Measurements from ENCODE around the gene IGSF9.

Gene IGSF9

DNA sequence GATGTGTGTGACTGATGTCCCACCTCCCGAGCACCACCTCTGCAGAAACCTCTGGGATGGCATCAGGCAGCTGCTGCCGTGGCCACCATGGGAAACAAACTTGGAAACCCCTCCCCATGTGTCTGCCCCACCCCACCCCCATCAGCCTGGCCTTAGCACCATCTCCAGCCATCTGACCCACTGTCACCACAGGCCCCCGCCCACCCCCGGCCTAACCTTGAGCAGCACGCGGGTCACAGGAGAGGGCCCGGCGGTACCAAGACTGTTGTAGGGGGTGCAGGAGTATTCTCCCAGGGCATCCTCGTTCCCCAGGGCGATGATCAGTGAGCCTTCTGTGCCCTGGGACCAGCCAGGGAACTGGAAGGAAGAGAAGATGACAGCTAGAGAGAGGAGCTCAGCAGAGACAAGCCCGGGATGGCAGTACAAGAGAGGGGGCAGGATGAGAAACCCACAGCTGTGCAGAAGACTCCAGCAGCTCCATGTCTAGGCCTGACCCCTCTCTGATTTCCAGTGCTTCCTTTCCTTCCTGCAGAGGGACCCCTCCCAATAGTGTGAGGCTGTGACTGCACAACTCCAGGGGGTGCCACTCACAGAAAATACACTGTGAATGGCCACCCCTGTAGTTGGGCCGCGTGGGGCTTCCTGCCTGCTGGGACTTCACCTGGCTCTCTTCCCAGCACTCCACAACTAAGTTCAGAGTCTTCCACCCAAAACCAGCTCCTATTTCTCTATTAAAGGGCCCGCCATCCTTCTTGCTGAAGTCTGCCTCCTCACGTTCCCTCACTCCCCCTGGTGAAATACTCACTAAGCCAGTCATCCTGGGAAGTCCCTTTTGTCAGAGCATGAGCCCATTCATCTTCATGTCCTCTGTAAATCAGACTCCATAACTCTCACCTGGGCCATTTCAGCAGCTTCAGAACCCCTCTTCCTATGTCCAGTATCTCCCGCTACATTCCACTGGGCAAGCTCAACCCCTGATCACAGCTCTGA is 12.8 kb downstream of the IGSF9 start:
- no peak for DNase-seq (ENCODE audit: low read depth)

DNA sequence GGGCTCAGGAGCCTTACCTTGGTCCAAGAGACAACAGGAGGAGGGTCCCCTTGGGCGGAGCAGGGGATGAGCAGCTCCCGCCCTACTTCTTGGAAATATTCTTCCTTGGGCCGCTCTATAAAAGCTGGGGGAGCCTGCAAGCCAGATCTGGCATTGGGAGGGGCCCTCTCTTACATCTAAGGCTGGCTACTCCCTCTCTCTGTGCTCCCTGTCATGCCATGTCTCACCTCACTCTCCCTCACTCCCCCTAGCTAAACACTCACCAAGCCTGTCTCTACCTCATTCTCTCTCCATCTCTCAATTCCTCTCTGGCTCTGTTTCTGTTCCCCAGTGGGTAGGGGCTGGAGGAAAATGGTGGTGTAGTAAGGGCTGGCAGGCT is 13.6 kb downstream of the IGSF9 start:
- no peak for DNase-seq (ENCODE audit: low read depth)

DNA sequence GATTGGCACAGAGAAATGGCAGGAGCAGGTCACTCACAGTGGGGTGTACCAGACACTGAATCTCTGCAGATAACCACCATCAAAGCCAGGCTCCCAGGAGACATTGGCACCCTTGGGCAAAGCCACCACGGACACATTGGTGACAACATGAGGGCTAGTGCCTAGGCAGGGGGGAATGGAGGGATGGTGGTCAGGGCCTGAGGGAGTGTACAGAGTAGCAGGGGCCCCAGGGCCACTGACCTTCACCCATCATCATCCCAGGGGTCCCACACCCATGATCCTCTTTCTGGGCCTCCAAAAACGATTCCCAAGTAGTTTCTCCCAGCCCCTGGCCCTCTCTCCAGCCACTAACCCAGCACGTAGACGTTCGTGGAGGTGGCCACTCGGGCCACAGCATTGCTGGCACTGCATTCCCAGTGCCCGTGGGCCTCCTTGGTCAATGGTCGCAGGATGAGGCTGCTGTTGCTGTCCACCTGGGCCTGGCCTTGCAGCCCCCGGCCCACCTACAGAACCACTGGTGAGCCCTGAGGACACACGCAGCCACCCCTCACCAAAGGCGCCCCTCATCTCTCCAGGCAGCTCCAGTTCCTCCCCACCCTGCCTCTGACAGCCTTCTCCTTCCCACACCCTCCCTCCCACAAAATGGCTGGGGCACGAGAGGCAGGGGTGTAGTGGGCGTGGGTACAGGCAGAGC is 14.2 kb downstream of the IGSF9 start:
- no peak for DNase-seq (ENCODE audit: low read depth)

DNA sequence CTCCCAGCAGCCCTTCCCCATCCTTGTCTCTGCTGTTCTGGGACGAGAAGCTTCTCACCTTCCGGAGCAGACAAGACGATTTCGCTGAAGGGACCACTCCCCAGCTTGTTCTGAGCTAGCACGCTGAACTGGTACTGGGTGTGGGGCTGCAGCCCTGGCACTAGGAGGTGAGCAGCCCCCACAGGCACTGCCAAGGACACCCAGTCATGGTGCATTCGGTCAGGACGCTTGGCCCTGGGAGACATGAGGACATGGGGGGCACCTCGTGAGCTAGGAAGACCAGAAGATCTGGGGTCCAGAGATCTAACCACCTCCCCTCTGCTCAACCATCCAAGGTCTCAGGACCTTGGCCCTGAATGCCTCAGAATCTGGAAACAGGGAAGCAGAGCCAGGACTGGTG is 14.8 kb downstream of the IGSF9 start:
- no peak for DNase-seq (ENCODE audit: low read depth)

DNA sequence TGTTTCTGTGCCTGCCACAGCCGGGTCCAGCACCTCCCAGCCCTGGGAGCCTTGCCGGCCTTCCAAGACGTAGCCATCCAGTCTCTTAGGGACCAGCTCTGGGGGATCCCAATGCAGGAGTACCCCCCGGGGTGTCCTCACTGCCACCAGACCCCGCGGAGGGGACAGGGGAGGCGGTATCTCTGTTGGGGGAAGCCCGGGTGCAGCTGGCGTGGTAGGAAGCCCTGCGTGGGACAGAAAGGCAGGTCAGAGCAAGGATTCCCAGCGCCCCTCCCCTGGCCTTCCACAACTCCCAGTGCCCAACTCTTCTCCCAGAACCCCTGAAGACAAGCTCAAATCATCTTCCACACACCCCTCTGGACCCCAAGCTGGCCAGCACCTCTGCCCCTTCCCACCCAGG is 15.2 kb downstream of the IGSF9 start:
- no peak for DNase-seq (ENCODE audit: low read depth)

DNA sequence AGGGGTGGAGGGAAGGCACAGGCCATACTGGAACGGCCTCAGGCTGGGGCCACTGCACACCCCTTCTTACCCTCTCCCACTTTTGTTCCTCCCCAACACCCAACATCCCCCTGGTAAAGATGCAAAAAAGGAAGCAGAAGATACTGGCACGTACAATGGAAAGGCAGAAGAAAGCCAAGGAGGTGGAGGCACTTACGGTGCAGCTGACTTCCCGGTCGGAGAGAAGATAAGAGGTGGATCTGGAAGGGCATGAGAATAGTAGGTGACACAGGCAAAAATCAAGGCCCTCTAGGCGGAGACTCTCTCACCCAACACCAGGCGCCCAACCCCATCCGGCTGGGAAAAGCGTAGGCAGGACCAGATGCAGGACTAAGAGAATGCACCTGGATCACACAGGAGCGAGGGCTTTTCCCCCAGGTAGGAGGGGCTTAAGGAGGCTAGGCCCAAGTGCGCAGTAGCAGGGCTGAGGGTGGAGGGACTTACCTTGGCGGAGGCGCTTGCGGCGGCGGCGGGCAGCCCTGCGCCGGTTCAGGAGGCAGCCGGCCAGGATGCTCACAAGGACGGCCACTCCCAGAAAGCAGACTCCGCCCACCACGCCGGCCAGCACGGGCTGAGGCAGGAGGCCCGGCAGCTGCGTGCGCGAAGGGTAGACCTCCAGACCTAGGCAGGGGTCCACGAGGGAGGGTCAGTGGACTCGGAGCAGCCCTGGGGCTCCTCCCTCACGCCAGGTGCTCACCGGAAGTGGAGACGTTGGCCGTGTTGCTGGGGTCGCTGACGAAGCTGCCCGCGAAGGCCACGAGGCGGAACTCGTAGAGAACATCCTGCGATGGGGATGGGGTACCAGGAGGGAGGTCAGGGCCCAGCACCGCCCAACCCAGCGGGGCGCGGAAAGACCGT is 16.0 kb downstream of the IGSF9 start:
- no peak for DNase-seq (ENCODE audit: low read depth)

DNA sequence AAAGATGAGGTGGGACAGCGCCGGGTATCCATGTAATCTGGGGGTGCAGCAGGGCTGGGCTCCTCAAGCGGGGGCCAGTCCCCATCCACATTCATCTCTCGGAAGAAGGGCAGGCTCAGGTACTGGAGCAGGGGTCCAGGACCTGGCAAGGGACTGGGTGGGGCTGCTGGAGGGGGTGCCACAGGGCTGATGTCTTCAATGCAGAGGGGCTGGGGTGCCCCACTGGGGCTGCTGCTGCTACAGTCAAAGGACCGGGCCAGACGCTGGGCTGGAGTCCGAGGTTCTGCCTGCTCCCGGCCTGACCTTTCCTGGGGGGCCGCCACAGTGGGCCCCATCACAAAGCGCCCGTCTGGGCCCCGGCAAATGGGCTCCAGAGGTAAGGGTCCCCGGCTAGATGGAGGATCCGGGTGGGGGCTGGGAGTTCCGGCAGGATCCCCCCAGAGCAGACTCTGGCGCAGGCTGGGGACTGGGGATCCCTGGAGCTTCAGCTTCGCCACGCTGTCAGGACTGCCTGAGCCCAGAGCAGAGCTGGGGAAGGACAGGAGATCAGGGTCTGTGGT is 16.8 kb downstream of the IGSF9 start:
- DNase-seq (ENCODE audit: low read depth), result no peak

DNA sequence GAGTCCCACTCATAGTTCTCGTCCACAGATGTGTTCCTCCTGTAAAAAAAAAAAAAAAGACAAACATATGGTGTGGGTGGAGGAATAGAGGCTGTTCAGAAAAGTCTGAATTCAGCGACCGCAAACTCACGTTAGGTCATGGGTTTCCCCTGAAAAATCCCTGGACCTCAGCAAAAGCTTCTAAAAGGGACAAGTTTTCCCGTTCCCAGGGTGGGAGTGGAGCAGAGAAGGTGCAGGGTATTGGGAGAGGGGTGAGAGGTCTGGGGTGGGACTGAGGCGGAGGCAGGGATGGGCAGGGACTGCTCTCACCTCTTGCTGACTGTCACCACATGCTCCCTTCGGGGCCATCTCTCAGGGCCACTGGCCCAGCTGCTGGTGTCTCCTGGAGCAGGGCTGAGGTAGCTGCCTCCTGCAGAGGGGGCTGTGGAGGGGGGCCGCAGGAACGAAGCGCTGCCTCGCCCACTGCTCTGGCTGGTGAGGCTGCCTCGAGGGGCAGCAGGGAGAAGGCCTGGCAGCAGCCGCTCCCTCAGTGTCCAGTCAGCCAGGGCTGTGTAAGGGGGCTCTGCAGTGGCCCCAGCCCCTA is 17.5 kb downstream of the IGSF9 start:
- no peak for DNase-seq (ENCODE audit: low read depth)

DNA sequence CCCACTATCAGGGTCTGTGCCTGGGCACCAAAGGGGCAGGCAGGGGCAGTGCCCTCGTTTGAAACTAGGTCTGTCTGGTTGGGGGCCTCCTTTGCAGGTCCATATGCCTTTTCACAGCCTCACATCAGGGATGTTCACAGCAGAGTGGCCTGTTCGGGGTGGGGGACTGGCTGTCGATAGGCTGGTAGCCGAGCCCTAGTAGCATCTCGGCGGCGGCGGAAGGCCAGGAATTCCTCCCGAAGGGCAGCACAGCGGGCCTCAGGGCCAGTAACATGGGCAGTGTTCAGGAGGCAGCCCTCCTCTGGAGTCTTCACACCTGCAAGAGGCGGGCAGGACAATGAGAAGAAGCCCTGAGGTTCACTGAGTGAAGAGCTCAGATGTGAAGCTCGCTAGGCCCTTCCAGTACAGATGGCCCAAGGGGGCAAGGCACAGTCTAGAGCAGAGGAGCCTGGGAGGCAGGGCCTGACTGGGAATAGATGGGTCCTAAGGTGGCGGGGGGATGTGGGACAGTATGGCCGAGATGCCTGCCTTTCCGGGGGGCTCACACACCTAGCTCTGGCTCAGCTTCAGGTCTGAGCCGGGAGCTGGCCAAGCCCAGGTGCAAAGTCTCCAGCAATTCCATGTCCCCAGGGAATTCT is 18.1 kb downstream of the IGSF9 start:
- DNase-seq (ENCODE audit: low read depth), result no peak

DNA sequence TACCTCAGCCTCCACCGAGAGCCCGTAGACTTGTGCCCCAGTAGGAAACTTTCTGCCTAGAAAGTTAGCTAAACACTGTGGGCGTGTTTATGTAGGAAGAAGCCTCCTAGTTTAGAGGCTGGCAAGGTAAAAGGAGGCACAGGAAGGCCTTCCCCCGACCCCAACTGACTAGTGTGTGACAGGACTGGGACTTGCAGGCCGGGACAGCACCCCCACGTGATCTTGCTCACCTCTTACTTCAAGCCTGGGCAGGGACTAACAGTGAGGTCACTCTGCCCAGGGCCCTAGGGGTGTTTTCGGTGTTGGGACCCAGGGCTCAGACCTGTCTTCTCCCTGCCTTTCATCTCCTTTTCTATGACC is 19.7 kb downstream of the IGSF9 start:
- no peak for DNase-seq (ENCODE audit: low read depth)

DNA sequence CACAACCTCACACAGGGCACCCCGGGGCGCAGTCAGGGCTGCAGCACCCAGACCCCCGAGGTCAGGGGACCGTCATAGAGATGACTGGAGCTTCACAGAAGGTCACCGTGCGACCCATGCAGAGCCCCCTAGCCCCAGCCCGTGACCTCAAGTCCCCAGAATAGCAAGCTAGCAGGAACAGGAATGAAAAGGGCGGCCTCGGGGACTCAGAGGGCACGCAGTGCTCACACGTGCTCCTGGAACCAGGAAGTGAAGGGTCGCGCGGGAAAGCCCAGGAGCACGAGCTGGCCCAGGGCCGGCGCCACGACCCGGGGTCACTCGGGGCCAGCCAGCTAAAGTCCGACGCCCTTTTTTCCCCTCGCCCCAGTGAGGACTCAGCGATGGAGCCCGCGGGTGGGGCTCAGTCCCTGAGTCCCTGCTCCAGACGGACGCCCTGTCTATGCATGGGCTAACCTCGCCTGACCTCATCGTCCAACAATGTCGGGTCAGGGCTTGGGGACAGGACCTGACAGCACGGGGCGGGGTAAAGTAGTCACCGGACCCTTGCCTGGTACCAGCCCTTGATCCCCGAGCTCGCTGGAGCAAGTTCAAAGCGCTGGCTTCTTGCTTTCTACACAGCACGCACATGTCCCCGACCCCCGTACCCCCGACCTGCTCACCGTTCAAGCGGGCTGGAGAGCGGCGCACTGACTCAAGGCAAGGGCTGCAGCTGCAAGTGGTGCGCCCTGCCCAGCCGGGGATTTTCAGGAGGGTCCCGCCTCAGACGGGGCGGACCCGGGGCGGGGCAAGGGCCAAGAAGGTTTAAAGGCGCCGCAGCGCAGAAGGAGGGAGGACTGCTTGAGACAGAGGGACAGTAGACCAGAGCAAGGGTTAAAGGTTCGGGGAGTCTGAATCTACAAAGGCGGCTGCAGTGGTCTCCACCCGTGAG is 20.4 kb downstream of the IGSF9 start, which contains the start of gene TAGLN2:
TAGLN2 (minus strand) TSS at position 717 of the 928 bp plus-strand sequence. CDS start 4,998 bp downstream, outside the sequence.
- DNase-seq (ENCODE audit: low read depth), result peak; percentile 82

DNA sequence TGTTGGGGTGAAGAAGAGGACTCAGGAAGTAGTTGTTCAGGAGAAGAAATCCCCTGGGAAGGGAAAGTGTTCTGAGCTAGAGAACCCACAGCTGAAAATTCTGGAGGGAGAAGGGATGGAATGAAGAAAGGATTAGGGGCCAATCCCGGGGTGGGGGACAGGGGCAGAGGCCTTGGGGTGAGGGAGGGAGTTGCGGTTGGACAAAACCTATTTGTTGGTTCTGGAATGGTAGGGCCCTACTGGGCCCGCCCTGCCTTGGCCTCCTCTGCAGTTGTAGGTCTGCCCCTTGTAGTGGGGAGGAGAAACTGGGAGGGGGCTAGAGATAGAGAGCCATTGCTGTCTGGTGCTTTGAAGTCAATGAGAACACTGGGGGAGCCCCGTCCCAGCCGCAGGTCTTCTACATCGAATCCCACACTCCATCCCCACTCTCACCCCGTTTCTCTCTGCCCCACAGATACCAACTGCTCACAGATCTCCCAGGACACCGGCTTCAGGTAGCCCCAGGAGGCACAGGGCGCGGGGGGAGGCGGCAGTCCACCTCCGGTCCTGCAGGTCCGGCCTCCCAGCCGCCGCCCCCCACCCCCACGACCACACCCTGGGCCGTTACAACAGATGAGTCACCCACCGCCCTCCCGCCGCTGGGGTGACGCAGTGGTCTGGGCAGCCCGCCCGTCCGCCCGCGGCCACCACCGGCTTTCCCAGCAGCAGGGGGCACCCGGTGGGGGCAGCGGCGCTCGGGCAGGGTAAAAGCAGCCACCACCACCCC is 21.2 kb downstream of the IGSF9 start:
- peak; percentile 86 for DNase-seq (ENCODE audit: low read depth)

DNA sequence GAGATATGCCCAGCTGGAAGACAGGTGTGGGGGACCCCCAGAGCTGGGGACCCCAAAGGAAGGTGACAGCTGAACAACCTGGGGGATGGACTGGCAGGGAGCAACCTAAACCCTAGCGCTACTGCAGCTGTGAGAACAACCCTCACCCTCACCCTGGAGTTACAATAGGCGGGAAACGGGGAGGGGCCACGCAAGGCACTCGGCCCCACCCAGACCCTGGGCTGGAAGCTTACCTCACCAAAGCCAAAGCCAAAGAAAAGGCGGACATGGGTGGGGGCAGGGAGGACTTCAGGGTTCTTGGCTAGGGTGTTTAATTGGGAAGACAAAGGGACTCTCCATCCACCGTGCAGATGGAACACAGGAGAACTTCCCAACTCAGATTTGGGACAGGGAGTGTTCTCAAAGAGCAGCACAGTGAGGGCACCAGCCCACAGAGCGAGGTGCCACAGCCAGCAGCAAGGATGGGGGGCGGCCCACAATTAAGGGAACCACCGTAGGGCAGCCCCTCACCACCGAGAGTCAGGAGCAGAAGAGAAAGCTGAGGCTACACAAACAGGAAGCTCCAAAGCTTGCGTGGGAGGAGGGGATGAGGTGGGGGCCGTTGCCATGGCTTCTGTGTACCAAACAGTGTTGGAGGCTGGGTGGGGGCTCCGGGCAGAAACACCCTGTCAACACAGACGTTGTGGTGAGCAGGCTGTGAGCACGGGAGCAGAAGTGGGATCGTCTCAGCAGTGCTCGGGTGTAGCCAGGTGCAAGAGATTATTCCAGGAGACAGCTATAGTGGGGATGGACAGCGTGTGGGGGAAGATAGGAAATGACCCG is 22.0 kb downstream of the IGSF9 start:
- DNase-seq (ENCODE audit: low read depth), result peak; percentile 71

DNA sequence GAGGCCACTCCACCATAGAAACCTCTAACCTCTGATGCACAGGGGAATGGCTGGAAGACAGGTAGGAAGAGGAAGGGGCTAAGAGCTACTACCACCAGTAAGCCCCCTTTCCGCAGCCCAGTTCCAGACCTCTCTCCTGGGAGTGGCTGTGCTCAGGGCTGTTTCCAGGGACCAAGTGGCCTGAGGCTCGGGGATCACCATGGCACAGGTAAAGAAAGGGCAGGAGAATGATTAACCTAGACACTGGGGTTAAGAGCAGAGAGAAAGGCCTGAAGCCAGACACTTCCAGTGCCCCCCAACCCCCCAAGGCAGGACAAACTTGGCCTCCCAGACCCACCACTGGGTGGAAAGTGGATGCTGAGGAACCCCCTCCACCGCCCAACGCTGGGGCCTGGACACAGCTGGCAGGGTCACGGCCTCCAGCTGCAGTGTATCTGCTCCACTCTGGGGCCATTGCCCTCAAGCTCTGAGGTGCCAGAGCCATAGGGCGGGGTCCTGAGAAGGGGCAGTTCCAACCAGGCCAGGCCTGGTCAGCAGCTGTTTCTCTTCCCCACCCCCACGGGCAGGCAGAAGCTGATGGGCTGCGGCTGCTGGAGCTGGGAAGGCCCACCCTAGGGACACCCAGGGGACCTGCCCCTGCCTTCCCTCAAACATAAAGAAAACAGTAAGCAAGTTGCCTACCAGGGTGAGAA is 22.8 kb downstream of the IGSF9 start:
- peak; percentile 23 for DNase-seq (ENCODE audit: low read depth)

DNA sequence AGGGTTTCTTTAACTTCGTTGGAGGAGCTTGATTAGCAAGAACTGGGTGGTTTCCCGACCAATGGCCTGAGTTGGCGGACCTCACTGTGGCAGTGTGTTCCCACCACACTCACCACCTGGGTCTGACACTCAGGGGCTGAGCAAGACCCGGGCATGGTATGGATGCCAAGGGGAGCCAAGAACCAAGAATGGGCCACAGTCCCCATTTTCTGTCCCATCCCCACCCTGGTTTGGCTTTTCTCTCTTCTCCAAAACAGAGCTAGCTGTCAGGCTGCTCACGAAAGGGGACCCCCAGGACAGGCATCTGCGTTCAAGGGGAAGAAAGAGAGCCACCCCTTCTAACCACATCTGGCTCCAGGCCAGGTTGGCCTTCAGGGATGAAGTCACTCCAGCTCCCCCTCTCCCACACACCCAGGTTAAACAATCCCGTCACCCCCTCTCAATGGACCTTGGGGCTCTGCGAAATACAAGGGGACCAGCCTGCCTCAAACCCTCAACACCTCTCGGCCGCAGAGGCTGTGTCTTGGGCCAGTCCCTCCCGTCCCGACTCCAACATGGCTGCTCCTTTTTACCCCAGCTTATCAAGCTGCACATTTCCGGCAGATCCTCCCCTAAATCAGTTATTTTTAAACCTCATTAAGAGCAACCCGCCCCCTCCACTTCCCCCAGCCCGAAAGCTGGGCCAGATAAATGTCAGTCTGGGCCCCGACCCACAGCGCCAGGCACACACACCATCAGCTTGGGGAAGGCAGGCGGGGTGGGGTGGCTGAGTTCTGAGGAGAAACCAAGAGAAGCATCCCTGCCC is 23.5 kb downstream of the IGSF9 start:
- no peak for DNase-seq (ENCODE audit: low read depth)

DNA sequence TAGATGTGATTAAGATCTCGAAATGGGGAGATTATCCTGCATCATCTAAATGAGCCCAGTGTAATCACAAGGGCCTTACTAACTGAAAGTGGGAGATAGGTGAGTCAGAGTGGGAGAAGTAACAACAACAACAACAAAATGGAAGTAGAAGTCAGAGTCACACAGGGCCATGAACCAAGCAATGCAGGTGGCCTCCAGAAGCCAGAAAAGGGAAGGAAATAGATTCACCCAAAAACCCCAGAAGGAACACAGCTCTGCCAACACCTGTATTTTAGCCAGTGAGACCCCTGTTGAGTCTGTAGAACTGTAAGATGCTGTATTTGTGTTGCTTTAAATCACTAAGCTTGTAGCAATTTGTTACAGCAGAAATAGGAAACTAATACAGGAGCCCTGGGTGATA is 24.2 kb downstream of the IGSF9 start:
- DNase-seq (ENCODE audit: low read depth), result no peak

DNA sequence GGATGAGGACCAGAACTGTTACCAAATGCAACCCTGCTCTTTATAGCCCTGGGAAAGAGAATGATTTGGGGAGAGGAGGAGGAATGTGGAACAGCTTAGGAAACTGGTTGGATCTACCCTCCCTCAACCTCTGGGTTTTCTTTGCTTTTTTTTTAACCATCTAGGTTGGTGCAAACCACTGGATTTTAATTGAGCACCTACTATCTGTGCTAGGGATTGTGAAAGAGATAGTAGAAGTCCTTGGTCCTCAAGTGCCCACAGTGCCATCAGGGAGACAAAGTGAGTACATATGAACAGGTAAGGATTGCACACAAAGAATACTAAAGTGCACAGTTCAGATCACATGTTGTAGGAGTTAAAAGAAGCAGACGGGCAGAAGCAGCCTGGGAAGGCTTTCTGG is 24.8 kb downstream of the IGSF9 start:
- DNase-seq (ENCODE audit: low read depth), result no peak

All from GM04504 (cell line).